Head of caudate nucleus (tissue), 42 donors: ENCODE data around the gene ROBO1.

Experiments used
- DNase-seq, 42 donors: peaks; one replicate each; pipeline versions ENCODE4 v3.0.0 to v3.0.0-alpha.2; 2020 to 2021; ENCODE audit warnings: mixed read lengths in 7 of 42
- intact Hi-C: fragments of 100-400 bp; cut with DNase I; formaldehyde crosslinking; loops from one replicate; pipeline ENCODE4 v1.15.0; 2022

ROBO1 gene

DNA sequence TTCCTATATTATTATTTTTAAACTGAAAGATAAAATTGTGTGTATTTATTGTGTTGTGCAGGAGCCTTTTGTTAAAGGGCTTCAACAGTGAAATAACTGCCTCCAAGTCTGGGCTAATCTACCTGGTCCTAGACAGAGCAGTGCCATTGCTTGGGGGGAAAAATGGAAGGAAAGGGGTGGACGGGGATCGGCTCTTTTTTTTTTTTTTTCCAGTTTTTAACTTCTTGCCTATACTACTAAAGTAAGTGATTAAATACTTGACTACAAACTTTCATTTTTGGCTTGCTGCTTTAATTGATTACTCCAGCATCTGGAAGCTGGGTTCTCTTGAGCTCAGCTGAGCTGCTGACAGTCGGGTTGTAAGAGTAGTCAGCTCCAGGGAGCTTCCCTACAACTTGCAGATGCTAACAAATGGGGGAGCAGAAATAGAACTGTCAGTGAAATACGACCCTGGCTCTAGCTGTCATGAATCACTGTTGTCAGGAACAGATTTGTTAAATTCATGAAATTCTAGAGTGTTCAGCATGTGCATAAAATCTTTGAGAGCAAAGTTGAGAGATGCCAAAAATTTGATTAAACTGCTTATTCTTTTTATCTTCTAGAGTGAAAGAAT lies 276.7 kb downstream of the ROBO1 start:
- DNase-seq, result peak in 1 of 42 donors; percentile 15
- intact Hi-C loops, result no loop called here

- intact Hi-C loops, result no loop called here
- peak in 10 of 42 donors; percentile 11 to 48 (median 26) for DNase-seq
Measured at GRCh38 chr3:79490165-79491028, 277.4 kb downstream of the ROBO1 start.

DNA sequence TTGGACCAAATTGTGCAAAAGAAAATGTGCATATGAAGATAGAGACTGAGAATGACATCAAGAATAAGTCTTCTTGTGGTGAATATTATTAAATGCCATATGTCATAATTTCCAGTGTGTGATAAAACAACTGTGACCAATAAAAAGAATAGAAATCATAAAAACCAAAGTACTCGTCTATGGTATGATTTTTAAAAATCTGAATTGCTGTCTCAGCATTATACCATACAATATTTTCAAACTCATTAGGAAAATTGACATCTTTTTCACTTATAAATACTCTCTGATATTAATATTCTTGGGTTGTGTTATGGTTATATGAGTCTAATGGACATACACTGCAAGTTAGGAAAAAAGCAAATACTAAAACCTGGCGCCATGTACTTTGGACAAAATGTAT lies 279.4 kb downstream of the ROBO1 start:
- no peak for DNase-seq
- intact Hi-C loops, result no loop called here

DNA sequence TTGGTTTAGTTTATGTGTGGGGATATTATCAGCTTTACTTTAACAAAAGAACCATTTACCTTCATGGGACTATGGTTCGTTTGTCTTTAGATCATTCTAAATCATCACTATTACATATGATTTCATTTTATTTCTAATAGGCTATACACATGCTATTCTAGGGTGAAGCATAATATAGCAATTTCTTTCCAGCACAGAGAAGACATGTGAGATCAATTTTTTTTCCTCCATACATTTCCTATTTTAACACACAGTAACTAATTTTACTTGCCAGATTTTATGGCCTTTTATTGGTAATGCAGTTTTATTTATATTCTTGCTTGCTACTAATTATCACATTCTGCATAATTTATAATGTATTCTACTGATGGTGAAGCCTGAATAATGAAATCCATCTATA lies 287.1 kb downstream of the ROBO1 start:
- DNase-seq, result no peak
- intact Hi-C loops, result no loop called here

DNA sequence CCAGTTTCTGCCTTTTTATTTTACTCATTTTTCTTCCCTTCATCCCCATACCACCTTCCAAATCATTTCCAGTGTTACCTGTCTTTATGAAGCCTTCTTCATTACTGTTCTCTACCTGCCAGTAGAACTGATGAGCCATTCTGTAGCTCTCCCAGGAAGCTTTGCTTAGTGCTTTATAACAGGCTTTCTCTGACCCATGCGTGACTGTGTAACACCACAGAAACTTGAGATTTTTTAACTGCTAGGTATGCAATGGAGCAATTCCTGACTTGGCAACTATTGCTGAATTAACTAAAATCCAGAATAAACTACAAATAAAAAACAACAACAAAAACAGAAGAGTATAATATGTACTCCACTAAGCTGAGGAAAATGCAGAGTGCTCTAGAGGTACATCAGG lies 289.2 kb downstream of the ROBO1 start:
- DNase-seq, result no peak
- intact Hi-C loops, result no loop called here

GRCh38 chr3:79477242-79477641 lies 290.6 kb downstream of the ROBO1 start:
- DNase-seq, result no peak
- intact Hi-C loops, result no loop called here

DNA sequence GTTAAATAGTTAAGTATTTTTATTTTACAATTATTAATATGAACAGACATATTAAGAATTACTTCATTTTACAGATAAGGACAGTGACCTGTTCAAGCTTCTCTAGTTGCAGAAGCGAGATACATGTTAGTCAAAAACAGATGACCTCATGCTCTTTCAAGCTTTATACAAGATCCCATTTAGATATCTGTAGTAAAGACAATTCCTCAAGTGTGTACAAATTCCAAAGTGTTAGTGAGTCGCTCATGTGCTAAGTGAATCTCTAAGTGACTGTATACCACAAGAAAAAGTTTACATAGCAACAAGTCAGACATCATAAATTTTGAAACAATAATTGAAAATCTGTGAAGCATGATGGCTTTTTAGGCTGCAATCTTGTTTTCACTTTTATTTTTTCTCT lies 293.8 kb downstream of the ROBO1 start:
- intact Hi-C loops, result no loop called here
- DNase-seq, result no peak

GRCh38 chr3:79467721-79468120 lies 300.1 kb downstream of the ROBO1 start:
- intact Hi-C loops, result no loop called here
- DNase-seq, result peak in 6 of 42 donors; percentile 12 to 25 (median 19)

- intact Hi-C loops, result no loop called here
- no peak for DNase-seq
Measured at GRCh38 chr3:79461129-79461792, 306.5 kb downstream of the ROBO1 start.

GRCh38 chr3:79453600-79453999 lies 314.2 kb downstream of the ROBO1 start:
- intact Hi-C loops, result no loop called here

DNA sequence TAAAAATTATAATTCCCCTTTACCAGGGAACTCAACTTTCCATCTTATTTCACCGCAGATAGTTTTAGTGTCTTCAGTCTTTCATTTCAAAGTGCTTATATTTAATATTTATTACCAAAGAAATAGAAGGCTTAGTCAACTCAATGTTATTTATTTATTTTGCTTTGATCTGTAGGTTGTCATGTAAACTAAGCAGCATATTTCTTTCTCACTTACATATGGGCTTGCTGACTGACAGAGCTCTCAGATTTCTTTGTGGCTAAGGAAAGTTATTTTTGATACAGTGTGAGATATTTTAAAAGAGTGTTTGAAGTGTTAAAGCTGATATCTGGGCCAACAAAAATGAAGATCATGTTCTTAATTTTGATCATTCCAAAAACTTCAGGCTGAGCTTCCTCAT lies 331.4 kb downstream of the ROBO1 start:
- DNase-seq, result no peak
- intact Hi-C loops, result no loop called here

More at GRCh38 chr3:79453600-79453999, 314.2 kb downstream of the ROBO1 start:
- no peak for DNase-seq

DNA sequence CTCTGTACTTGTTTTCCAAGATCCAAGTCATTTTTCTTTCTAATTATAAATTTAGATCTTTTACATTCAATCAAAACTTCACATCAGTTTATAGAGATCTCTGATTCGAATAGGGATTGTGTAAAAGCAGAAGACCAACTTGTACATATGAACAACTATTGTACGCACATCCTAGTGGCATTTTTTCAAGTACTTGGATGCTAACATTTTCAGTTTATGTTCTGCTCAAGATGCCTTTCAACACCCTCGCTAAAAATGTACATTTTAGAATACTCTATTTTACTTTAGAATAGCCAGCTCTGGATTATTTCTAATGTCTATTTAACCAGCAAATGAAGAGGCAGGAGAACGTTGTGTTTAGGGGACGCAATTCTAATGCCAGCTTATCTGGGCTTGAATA lies 340.7 kb downstream of the ROBO1 start:
- DNase-seq, result no peak
- intact Hi-C loops, result no loop called here

DNA sequence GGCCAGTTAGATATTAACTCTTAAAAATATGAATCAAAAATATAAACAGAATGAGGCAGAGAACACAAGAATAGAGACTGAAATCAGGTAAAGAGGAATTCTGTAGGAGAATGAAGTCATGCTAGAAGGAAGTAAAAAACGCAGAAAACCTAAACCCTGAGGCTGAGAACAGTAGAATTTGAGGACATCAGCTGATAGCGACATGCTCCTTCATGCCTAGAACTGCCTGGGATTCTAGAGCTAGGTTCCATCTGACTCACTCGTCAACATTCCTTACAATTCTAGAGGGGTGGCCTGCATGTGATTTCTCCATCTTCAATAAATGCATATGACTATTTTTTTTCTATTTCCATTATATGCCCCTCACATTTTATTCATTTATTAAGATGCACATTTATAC lies 343.0 kb downstream of the ROBO1 start:
- intact Hi-C loops, result no loop called here

GRCh38 chr3:79423417-79423816 lies 344.4 kb downstream of the ROBO1 start:
- no peak for DNase-seq
- intact Hi-C loops, result no loop called here

More for the DNA sequence above, 343.0 kb downstream of the ROBO1 start:
- DNase-seq, result no peak

DNA sequence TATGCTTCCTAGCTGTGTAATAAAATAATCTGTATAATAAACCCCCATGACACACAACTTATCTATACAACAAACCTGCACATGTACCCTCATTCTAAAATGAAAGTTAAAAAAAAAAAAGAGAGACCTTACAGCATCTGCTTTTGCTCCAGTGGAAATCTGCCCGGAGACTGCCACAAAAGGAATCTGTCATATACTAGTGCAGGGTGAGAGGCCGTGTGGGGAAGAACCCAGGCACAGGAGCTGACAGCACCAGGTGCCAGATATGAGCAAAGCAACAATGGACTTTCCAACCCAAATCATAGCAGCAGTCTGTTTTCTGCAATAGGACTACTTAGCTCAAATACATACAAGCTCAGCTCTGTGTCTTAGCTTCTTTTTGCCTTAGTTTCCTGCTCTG lies 346.5 kb downstream of the ROBO1 start:
- DNase-seq, result no peak
- intact Hi-C loops, result no loop called here

GRCh38 chr3:79418855-79419621 lies 348.8 kb downstream of the ROBO1 start:
- peak in 16 of 42 donors; percentile 7 to 63 (median 18) for DNase-seq

GRCh38 chr3:79415356-79415755 lies 352.4 kb downstream of the ROBO1 start:
- intact Hi-C loops, result no loop called here

More at GRCh38 chr3:79418855-79419621, 348.8 kb downstream of the ROBO1 start:
- intact Hi-C loops, result no loop called here

GRCh38 chr3:79414806-79415205 lies 353.0 kb downstream of the ROBO1 start:
- DNase-seq, result no peak

More at GRCh38 chr3:79415356-79415755, 352.4 kb downstream of the ROBO1 start:
- no peak for DNase-seq

DNA sequence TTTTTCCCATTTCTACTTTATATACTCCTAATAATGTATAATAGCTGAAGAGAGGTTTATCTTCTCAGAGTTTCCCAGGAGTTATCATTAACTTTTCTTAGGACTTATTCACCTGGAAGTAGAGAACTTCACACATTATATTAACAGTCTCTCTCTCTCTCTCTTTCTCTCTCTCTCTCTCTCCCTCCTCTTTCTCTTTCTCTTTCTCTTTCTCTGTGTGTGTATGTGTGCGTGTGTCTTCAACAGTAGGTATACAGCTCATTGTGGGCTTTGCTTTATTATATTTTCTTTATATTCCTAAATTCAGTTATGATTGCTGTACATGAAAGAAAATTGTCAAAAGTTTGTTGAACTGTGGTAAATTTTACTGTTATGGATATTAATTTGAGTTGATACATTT lies 353.8 kb downstream of the ROBO1 start:
- DNase-seq, result no peak
- intact Hi-C loops, result no loop called here

More at GRCh38 chr3:79414806-79415205, 353.0 kb downstream of the ROBO1 start:
- intact Hi-C loops, result no loop called here
